Stimulated activated CD8-positive, alpha-beta memory T cell treated with anti-CD3 and anti-CD28 coated beads, Interleukin-7, amount 100 ng/mL, for 1 hour (primary cell): ENCODE results near the gene PCSK4.

Source experiments
- DNase-seq, 2 donors: peaks; one replicate each; pipeline ENCODE4 v3.0.0-alpha.2; 2020; ENCODE audit warnings: low read depth in 2 of 2

PCSK4 gene

DNA sequence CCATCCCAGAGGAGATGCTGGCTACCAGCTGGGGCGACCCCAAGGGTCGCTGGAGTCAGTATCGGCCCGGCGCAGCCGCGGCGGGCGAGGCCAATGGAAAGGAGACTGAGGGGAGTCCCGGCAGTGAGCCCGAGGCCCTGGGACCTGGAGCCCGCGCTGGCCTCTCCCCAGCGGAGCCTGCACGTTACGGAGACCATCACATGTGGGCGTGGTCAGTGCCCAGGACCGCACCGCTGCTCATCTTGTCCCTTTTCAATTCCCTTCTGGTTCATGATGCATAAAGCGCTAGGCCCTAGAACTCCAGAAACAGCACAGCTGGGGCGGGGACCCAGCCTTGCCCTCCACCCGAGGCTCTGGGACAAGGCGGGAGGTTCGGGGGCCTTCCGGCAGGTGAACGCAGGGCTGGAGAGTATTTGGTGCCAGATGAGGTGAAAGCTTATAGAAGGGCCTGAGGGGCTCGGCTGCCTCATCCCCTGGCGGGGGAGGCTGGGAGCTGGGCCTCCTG is 19.1 kb downstream of the PCSK4 start:
- DNase-seq = no peak

DNA sequence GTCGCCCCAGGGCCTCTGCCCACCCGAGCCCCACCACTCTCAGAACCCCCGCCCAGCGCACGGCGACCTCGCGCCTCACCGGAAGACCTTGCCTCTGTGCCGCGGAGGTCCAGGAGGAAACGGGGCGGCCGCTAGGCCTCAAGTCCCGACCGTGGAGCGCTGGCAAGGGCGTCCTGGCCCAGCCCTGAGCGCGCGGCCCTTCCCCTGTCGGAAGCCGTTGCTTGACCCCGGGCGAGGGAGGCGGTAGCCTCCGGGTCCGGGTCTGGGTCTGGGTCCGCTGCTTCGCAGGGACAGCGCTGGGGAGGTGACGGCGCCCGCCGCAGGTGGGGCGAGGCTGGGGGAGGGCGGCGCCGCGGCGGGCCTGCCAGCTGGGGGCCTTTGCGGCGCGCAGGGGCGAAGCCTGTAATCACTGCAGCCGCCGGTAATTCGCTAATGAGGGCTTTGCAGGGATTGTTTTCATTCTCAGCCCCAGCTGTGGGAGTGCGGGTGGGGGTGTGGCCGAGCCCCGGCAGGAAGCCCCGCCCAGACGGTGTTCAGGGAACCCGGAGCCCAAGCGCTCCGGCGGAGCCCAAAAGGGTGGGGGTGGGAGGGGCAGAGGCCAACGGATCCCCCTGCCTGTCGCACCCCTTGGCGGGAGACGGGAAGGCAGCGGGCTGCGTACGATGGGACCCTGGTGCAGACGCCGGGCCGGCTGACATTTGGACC is 19.7 kb downstream of the PCSK4 start:
- DNase-seq = peak; percentile 34 to 52

- DNase-seq = no peak
These were observed 20.2 kb downstream of the PCSK4 start for GRCh38 chr19:1470055-1470304.

- no peak for DNase-seq
These were observed 20.7 kb downstream of the PCSK4 start for GRCh38 chr19:1469255-1470054.

GRCh38 chr19:1468821-1469254 is 21.3 kb downstream of the PCSK4 start:
- no peak for DNase-seq

- no peak for DNase-seq
These were observed 21.8 kb downstream of the PCSK4 start for GRCh38 chr19:1468274-1468820.

DNA sequence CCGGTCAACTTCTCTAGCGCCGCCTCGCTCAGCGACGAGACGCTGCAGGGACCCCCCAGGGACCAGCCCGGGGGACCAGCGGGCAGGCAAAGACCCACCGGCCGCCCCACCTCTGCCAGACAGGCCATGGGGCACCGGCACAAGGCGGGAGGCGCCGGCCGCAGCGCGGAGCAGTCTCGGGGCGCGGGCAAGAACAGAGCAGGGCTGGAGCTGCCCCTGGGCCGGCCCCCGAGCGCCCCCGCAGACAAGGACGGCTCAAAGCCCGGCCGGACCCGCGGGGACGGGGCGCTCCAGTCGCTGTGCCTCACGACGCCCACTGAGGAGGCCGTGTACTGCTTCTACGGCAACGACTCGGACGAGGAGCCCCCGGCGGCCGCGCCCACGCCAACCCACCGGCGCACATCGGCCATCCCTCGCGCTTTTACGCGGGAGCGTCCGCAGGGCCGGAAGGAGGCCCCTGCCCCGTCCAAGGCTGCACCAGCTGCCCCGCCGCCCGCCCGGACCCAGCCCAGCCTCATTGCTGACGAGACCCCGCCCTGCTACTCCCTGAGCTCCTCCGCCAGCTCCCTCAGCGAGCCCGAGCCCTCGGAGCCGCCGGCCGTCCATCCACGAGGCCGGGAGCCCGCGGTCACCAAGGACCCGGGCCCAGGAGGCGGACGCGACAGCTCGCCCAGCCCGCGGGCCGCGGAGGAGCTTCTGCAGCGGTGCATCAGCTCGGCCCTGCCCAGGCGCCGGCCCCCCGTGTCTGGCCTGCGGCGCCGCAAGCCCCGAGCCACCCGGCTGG is 22.5 kb downstream of the PCSK4 start:
- no peak for DNase-seq

GRCh38 chr19:1467215-1467489 is 23.0 kb downstream of the PCSK4 start:
- no peak for DNase-seq

GRCh38 chr19:1466461-1467214 is 23.5 kb downstream of the PCSK4 start:
- no peak for DNase-seq

- DNase-seq = no peak
These were observed 24.1 kb downstream of the PCSK4 start for GRCh38 chr19:1466018-1466460.

- no peak for DNase-seq
These were observed 24.7 kb downstream of the PCSK4 start for GRCh38 chr19:1465191-1466016.

- no peak for DNase-seq
These were observed 28.3 kb downstream of the PCSK4 start for GRCh38 chr19:1461862-1462261.

- no peak for DNase-seq
These were observed 29.8 kb downstream of the PCSK4 start for GRCh38 chr19:1460033-1460995.

DNA sequence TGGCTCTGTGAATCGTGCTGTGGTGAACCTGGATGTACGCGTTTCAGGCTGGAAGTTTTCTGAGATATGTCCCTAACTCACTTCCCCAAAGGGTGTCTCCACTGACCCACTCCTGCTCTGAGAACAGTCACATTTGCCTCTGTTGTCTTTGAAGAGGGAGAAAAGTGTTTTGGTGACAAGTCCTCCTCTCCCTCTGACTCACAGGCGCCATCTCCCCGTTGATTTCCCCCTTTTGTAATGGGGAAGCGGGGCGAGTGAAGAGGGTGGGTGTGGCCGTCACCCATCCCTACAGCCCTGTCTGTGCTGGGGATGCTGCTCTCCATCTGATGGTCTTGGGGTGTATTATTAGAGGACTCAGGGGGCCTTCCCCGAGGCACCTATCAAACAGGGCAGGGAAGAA is 30.7 kb downstream of the PCSK4 start:
- no peak for DNase-seq

DNA sequence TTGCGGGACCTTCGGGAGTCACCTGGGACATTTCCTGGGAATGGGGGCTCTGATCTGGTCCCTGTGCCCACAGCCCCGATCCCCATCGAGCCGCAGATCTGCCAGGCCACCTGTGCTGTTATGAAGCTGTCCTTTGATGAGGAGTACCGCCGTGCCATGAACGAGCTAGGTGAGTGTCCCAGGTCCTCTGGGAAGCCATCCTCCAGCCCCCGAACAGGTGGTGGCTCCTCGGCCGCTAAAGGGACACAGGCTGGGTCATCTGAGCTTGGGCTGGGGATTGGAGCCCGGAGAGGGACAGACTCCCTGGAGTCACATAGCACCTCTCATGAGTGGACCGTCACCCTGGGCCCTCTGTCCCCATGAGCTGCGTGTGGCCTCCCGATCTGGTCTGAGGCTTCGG is 32.3 kb downstream of the PCSK4 start:
- no peak for DNase-seq

DNA sequence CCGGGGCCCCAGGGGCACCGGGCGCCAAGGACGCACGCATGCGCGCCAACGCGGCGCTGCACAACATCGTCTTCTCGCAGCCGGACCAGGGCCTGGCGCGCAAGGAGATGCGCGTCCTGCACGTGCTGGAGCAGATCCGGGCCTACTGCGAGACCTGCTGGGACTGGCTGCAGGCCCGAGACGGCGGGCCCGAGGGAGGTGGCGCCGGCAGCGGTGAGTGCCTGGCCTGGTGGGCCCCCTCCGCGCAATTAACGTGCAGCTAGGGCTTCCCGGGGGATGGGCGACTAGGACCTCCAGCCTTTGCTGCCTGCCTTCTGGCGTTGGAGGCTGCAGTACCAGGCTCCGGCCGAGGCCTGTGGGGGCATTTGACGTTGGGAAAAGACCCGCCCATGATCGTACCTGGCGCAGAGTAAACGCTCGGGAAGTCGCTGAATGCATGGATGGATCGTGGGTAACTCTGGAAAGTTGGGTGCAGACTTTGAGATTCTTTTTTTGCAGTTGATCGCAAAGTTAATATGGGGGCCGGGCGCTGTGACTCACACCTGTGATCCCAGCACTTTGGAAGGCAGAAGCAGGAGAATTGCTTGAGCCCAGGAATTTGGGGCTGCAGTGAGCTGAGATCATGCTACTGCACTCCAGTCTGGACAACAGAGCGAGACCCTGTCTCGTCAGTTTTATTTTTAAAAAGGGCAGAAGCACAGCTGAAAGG is 33.0 kb downstream of the PCSK4 start:
- no peak for DNase-seq

- no peak for DNase-seq
These were observed 33.8 kb downstream of the PCSK4 start for GRCh38 chr19:1456121-1456900.
